IMR-90 (cell line): ENCODE data around the gene ERN1.

Experiments
- BHLHE40 ChIP-seq: fragments of 150-350 bp; IDR thresholded peaks from 2 replicates; pipeline ENCODE4 v1.6.1; 2016; ENCODE audit warnings: mild to moderate bottlenecking, low read depth, low read length
- CEBPB ChIP-seq: IDR thresholded peaks from 2 replicates; pipeline ENCODE4 v1.6.1; 2012; ENCODE audit warnings: low read depth, low read length, improper control_type of control experiment
- CHD1 ChIP-seq: IDR thresholded peaks from 2 replicates; pipeline ENCODE4 v1.6.1; 2012; ENCODE audit warnings: low read depth, low read length, improper control_type of control experiment
- CTCF ChIP-seq: conservative IDR thresholded peaks from 2 replicates; pipeline ENCODE4 v1.5.1; 2012; ENCODE audit warnings: mild to moderate bottlenecking, low read depth, low read length, improper control_type of control experiment
- ELK1 ChIP-seq: fragments of 150-350 bp; IDR thresholded peaks from 2 replicates; pipeline ENCODE4 v1.6.1; 2016; ENCODE audit warnings: low read depth, mild to moderate bottlenecking, low read length, moderate library complexity, borderline replicate concordance
- FOS ChIP-seq: fragments of 150-350 bp; IDR thresholded peaks from 2 replicates; pipeline ENCODE4 v1.6.1; 2016; ENCODE audit warnings: low read depth, low read length
- MAFK ChIP-seq: IDR thresholded peaks from 2 replicates; pipeline ENCODE4 v1.6.1; 2012; ENCODE audit warnings: low read depth, low read length, improper control_type of control experiment
- MXI1 ChIP-seq: IDR thresholded peaks from 2 replicates; pipeline ENCODE4 v1.6.1; 2012; ENCODE audit warnings: low read depth, mild to moderate bottlenecking, low read length, moderate library complexity, borderline replicate concordance
- POLR2A ChIP-seq: IDR thresholded peaks from 2 replicates; pipeline ENCODE4 v1.6.1; 2012; ENCODE audit warnings: mild to moderate bottlenecking, low read depth, low read length
- RAD21 ChIP-seq: IDR thresholded peaks from 2 replicates; pipeline ENCODE4 v1.6.1; 2012; ENCODE audit warnings: low read length, improper control_type of control experiment
- RCOR1 ChIP-seq: IDR thresholded peaks from 2 replicates; pipeline ENCODE4 v1.6.1; 2012; ENCODE audit warnings: mild to moderate bottlenecking, low read length, improper control_type of control experiment; ENCODE audit not compliant: insufficient replicate concordance
- RFX5 ChIP-seq: IDR thresholded peaks from 2 replicates; pipeline ENCODE4 v1.8.0; 2012; ENCODE audit warnings: low read depth, mild to moderate bottlenecking, low read length, moderate library complexity
- SMC3 ChIP-seq: fragments of 150-350 bp; IDR thresholded peaks from 2 replicates; pipeline ENCODE4 v1.6.1; 2016; ENCODE audit warnings: low read depth, mild to moderate bottlenecking, antibody characterized with exemption, low read length, moderate library complexity
- USF2 ChIP-seq: fragments of 150-350 bp; IDR thresholded peaks from 2 replicates; pipeline ENCODE4 v1.6.1; 2017; ENCODE audit warnings: mild to moderate bottlenecking, antibody characterized with exemption, low read length, low read depth

GRCh38 chr17:64045176-64045575 is 84.8 kb downstream of the ERN1 start:
- TF ChIP-seq CTCF, result no peak
- no peak for TF ChIP-seq CEBPB
- TF ChIP-seq RAD21, result no peak
- no peak for TF ChIP-seq MAFK
- no peak for TF ChIP-seq BHLHE40
- no peak for TF ChIP-seq SMC3
- no peak for TF ChIP-seq RCOR1
- no peak for TF ChIP-seq FOS
- no peak for TF ChIP-seq USF2
- TF ChIP-seq MXI1, result no peak
- TF ChIP-seq POLR2A, result no peak
- no peak for TF ChIP-seq ELK1
- no peak for TF ChIP-seq RFX5
- no peak for TF ChIP-seq CHD1
